ENCODE measurements around the gene SRGAP3. TPM values are rescaled to one million over a fixed set of nuclear protein-coding genes. Genes with fewer than 3 reads are reported as not detected.

The SRGAP3 gene
- total RNA-seq, 1 donor: 2.5 TPM

GRCh38 chr3:9040996-9041395, 208.4 kb downstream of the SRGAP3 start:
- DNase-seq (ENCODE audit: insufficient read length, low spot score, missing footprints): no peak
- H3K27ac ChIP-seq (ENCODE audit: low read depth, low read length): no peak overlapping the region
- H3K36me3 ChIP-seq (ENCODE audit: insufficient read depth, low read length): no peaks in the 10 kb centered on the region
- no peaks in the 10 kb centered on the region for H4K20me1 ChIP-seq (ENCODE audit: insufficient read depth, low read length)
- no peak overlapping the region for H2AFZ ChIP-seq (ENCODE audit: low read length)
- H3K9me3 ChIP-seq (ENCODE audit: low read depth, low read length): no peaks in the 10 kb centered on the region
- peaks cover 9% of the 10 kb centered on the region for H3K27me3 ChIP-seq (ENCODE audit: insufficient read depth, low read length)
- TF ChIP-seq CTCF (IDR thresholded peaks at IDR 0.05; ENCODE audit: extremely low read depth, low read depth, low read length): no peak
- H3K4me1 ChIP-seq (ENCODE audit: insufficient read depth, low read length): peaks cover 5% of the 10 kb centered on the region
- no peaks in the 10 kb centered on the region for H3K79me2 ChIP-seq (ENCODE audit: insufficient read depth, low read length)
- H3K4me2 ChIP-seq (ENCODE audit: insufficient read depth, low read length): no peak overlapping the region
- no peak overlapping the region for H3K4me3 ChIP-seq (ENCODE audit: insufficient read depth, low read length)

- no peak overlapping the region for H3K27ac ChIP-seq (ENCODE audit: low read depth, low read length)
- H3K36me3 ChIP-seq (ENCODE audit: insufficient read depth, low read length): no peaks in the 10 kb centered on the region
- no peak for DNase-seq (ENCODE audit: insufficient read length, low spot score, missing footprints)
- H3K4me2 ChIP-seq (ENCODE audit: insufficient read depth, low read length): peak overlapping the region; percentile 26
- TF ChIP-seq CTCF (IDR thresholded peaks at IDR 0.05; ENCODE audit: extremely low read depth, low read depth, low read length): no peak
- no peaks in the 10 kb centered on the region for H3K9me3 ChIP-seq (ENCODE audit: low read depth, low read length)
- peaks cover 5% of the 10 kb centered on the region for H3K4me1 ChIP-seq (ENCODE audit: insufficient read depth, low read length)
- H4K20me1 ChIP-seq (ENCODE audit: insufficient read depth, low read length): no peaks in the 10 kb centered on the region
- H3K27me3 ChIP-seq (ENCODE audit: insufficient read depth, low read length): peaks cover 12% of the 10 kb centered on the region
- no peaks in the 10 kb centered on the region for H3K79me2 ChIP-seq (ENCODE audit: insufficient read depth, low read length)
- H2AFZ ChIP-seq (ENCODE audit: low read length): no peak overlapping the region
- no peak overlapping the region for H3K4me3 ChIP-seq (ENCODE audit: insufficient read depth, low read length)
These were observed 212.2 kb downstream of the SRGAP3 start for GRCh38 chr3:9037144-9037711.

GRCh38 chr3:9036404-9037131, 212.9 kb downstream of the SRGAP3 start:
- H3K9me3 ChIP-seq (ENCODE audit: low read depth, low read length): no peaks in the 10 kb centered on the region
- no peak overlapping the region for H3K4me3 ChIP-seq (ENCODE audit: insufficient read depth, low read length)
- DNase-seq (ENCODE audit: insufficient read length, low spot score, missing footprints): no peak
- peak overlapping the region; percentile 26 for H3K4me2 ChIP-seq (ENCODE audit: insufficient read depth, low read length)
- TF ChIP-seq CTCF (IDR thresholded peaks at IDR 0.05; ENCODE audit: extremely low read depth, low read depth, low read length): no peak
- H3K27me3 ChIP-seq (ENCODE audit: insufficient read depth, low read length): peaks cover 12% of the 10 kb centered on the region
- no peaks in the 10 kb centered on the region for H3K79me2 ChIP-seq (ENCODE audit: insufficient read depth, low read length)
- H3K36me3 ChIP-seq (ENCODE audit: insufficient read depth, low read length): no peaks in the 10 kb centered on the region
- H4K20me1 ChIP-seq (ENCODE audit: insufficient read depth, low read length): no peaks in the 10 kb centered on the region
- H3K4me1 ChIP-seq (ENCODE audit: insufficient read depth, low read length): peaks cover 5% of the 10 kb centered on the region
- H2AFZ ChIP-seq (ENCODE audit: low read length): no peak overlapping the region
- H3K27ac ChIP-seq (ENCODE audit: low read depth, low read length): no peak overlapping the region

- H3K79me2 ChIP-seq (ENCODE audit: insufficient read depth, low read length): no peaks in the 10 kb centered on the region
- H3K4me1 ChIP-seq (ENCODE audit: insufficient read depth, low read length): peaks cover 5% of the 10 kb centered on the region
- H3K4me2 ChIP-seq (ENCODE audit: insufficient read depth, low read length): no peak overlapping the region
- H2AFZ ChIP-seq (ENCODE audit: low read length): no peak overlapping the region
- no peaks in the 10 kb centered on the region for H4K20me1 ChIP-seq (ENCODE audit: insufficient read depth, low read length)
- peaks cover 12% of the 10 kb centered on the region for H3K27me3 ChIP-seq (ENCODE audit: insufficient read depth, low read length)
- no peaks in the 10 kb centered on the region for H3K9me3 ChIP-seq (ENCODE audit: low read depth, low read length)
- DNase-seq (ENCODE audit: insufficient read length, low spot score, missing footprints): no peak
- H3K27ac ChIP-seq (ENCODE audit: low read depth, low read length): no peak overlapping the region
- TF ChIP-seq CTCF (IDR thresholded peaks at IDR 0.05; ENCODE audit: extremely low read depth, low read depth, low read length): no peak
- H3K36me3 ChIP-seq (ENCODE audit: insufficient read depth, low read length): no peaks in the 10 kb centered on the region
- H3K4me3 ChIP-seq (ENCODE audit: insufficient read depth, low read length): no peak overlapping the region
These were observed 213.5 kb downstream of the SRGAP3 start for GRCh38 chr3:9035961-9036360.
